GM21360 (cell line): ENCODE measurements around the gene CDK6.

Source experiments
- ATAC-seq: cut with Tn5 transposase; IDR thresholded peaks from one replicate; pipeline ENCODE4 v1.9.1; 2021; ENCODE audit warnings: mild to moderate bottlenecking, moderate library complexity; ENCODE audit not compliant: unreplicated experiment

CDK6 gene

GRCh38 chr7:92847305-92847704 lies 10.9 kb upstream of the CDK6 start:
- ATAC-seq: no peak

GRCh38 chr7:92845736-92846135 lies 9.4 kb upstream of the CDK6 start:
- ATAC-seq: no peak

GRCh38 chr7:92843781-92844180 lies 7.4 kb upstream of the CDK6 start:
- ATAC-seq: no peak

- no peak for ATAC-seq
Observed at GRCh38 chr7:92843034-92843760, 6.8 kb upstream of the CDK6 start.

DNA sequence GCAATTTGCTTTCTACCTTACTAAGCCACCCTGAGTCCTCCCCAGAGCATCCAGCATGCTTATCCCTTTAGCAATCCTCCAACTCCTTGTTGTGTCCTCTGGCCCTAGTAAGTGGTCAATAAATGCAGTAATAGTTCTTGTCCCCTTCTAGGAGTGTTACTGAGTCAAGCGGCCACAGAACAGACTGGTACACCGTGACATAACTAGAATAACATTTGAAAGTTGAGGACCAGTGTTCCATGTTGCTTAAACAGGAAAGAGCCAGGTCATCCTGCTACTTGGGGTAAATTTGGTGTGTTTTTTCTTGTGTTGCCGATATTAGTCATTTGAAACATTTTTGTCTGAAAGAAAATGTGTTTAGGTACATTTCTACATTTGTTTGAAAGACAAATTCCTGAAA lies 4.8 kb upstream of the CDK6 start:
- ATAC-seq: no peak

DNA sequence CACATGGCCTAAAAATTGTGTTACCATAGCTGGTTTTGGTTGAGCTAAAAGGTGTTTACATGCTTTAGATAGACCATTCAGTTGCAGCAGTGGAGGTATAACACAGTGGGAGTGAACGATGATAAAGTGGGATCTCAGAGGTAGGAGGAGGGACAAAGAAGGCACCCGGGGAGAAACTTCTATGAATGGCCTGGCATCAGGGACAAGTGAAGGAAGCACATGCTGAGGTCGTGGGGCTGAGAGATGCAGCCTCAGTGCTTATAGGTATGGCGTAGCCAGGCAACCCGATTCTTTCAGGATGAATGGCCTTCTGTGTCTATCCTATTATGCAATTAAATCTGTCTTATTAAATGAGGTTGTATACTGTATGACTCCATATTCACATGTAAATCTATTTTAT lies 3.9 kb upstream of the CDK6 start:
- no peak for ATAC-seq

DNA sequence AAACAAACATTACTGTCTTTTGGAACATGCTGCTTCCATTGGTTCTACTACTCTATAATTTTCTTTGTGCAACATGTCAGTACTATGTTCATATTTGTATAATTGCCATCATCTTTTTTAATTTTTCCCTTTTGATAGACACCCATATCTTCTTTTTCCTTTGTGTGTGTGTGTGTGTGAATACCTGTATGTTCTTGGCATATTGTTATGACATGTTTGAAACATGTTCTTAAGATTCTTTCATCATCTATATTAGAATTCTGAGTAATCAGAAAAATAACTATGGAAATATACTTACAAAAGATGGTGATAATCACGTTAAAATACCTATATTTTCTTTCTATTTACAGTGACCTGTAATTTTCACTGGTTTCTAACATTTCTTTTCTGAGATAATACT lies 3.5 kb upstream of the CDK6 start:
- no peak for ATAC-seq

DNA sequence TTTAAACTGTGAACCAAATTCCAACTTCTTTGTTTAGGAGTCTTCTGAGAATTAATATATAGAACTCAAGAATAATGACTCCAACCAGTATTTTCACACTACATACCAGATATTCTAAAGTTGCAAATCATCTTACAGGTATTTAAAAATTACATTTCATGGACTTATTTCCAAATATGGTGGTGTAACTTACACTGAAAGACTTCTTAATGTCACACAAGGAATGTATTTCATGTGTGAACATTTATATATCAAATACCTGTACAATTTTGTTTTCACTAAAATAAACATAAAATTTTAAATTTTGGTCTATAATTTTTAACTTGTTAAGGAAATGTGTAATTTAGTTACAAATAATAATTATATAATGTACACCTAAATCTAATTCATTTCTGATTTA lies 2.6 kb upstream of the CDK6 start:
- ATAC-seq: no peak

GRCh38 chr7:92837000-92837749 lies 802 bp upstream of the CDK6 start:
- ATAC-seq: no peak

GRCh38 chr7:92835851-92836488 lies 403 bp downstream of the CDK6 start:
- ATAC-seq: no peak

DNA sequence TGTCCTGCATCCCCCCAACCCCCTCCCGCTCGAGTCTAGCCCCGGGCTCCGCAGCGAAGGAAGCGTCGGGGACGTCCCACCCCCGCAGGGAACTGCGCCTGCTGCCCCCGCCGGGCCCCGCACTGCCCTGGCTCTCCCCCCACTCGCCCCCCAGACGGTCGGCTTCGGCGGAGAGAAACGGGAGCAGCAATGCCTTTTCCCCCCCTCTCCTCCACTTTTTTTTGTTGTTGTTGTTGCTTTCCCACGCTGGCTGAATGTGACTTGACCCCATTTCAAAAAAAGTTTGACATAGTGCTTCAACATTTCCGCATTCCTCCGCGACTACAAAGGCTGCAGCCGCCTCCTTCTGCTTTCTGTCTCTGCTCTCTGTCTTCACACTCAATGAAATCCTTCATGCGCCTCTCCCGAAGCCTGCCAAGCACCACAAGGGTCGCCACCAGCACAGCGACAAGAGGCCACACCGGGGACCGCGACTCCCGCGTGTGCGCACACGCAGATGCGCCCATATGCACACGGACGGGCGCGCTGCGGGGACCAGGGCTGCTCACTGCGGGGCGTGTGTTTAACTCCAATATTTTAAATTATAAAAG lies 1.0 kb downstream of the CDK6 start:
- ATAC-seq: no peak

GRCh38 chr7:92834507-92835260 lies 1.7 kb downstream of the CDK6 start:
- ATAC-seq: no peak

GRCh38 chr7:92833766-92834506 lies 2.4 kb downstream of the CDK6 start:
- peak; percentile 42 for ATAC-seq

- peak; percentile 68 for ATAC-seq
Observed at GRCh38 chr7:92833024-92833765, 3.2 kb downstream of the CDK6 start.

GRCh38 chr7:92832534-92833023 lies 3.8 kb downstream of the CDK6 start:
- peak; percentile 0 for ATAC-seq

GRCh38 chr7:92831716-92832533 lies 4.4 kb downstream of the CDK6 start:
- ATAC-seq: no peak

DNA sequence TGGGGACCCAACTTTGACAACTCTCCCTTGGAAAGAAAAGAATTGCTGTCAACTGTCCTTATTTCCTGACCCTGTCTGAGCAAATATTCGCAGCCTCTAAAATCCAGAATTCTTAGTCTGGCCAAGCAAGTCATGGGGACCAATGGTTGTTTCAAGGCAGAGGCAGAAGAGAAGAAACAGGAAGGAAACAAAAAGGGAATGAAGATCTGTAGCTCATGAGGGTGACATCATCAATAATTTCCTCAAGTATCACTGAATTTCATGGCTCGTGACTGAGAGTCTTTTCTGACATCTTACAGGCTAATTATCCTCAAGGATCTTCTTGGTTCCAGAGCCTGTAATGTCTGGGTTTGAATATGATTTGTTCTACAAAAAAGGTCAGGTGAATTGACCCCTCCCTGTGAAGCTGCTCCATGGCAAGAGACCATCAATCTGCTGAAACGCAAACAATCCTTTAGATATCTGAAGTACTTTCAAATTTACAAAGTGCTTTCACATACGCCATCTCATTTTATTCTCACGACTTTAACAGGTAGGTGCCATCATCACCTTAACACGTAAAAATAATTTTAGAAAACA lies 5.8 kb downstream of the CDK6 start:
- no peak for ATAC-seq

DNA sequence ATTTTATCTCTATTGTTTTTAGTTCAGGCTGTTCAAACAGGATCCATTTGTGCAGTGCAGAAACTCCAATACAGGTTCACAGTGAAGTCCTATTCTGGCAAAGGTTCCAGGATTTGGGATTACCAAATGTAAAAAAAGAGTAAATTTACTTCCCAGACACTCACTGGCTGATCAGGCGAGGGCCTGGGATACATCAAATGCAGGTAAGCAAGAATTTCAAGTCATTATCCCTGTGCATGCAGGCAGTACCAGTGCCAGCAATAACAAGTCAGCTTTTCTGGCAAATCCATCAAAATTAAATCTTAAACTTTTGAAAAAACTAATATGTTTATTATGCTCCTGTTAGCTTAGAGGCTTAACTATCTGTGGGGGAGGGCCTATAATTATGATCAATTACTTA lies 6.3 kb downstream of the CDK6 start:
- ATAC-seq: no peak
